Uterus (tissue), 2 donors: Measurements from ENCODE around the gene BCAS3.

Source experiments
- CTCF ChIP-seq, 4 experiments: fragments of 200-600 bp in 2 of 4; fragments of 450-650 bp in 2 of 4; sonication (generic) in 2 of 4; IDR thresholded peaks; one replicate each; pipeline ENCODE4 v1.5.1; 2016 to 2019; ENCODE audit warnings: antibody characterized with exemption in 4 of 4, mild to moderate bottlenecking in 2 of 4, moderate library complexity in 1 of 4
- POLR2A ChIP-seq, 2 donors: fragments of 450-650 bp; IDR thresholded peaks; one replicate each; pipeline ENCODE4 v1.6.1; 2016; ENCODE audit warnings: antibody characterized with exemption in 2 of 2, mild to moderate bottlenecking in 1 of 2, moderate library complexity in 1 of 2

DNA sequence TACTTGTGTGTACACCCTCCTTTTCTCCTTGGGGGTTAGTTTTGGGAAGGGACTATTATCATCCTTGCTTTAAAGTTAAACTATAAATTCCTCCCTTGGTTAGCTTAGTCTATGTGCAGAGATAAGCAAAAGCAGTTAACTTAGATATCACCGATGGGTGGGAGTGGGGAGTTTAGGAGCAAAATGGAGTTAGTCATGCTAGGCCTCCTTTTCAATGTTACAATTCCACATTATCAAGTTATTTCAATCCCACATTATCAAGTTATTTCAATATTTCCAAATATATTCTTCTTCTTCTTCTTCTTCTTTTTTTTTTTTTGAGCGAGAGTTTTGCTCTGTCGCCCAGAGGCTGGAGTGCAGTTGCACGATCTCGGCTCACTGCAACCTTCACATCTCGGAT is 1.7 kb upstream of the BCAS3 start:
- TF ChIP-seq CTCF (IDR thresholded peaks at IDR 0.05) (no peak), POLR2A (IDR thresholded peaks at IDR 0.05) (no peak)
